ENCODE results near the gene SOX3.

Gene SOX3

DNA sequence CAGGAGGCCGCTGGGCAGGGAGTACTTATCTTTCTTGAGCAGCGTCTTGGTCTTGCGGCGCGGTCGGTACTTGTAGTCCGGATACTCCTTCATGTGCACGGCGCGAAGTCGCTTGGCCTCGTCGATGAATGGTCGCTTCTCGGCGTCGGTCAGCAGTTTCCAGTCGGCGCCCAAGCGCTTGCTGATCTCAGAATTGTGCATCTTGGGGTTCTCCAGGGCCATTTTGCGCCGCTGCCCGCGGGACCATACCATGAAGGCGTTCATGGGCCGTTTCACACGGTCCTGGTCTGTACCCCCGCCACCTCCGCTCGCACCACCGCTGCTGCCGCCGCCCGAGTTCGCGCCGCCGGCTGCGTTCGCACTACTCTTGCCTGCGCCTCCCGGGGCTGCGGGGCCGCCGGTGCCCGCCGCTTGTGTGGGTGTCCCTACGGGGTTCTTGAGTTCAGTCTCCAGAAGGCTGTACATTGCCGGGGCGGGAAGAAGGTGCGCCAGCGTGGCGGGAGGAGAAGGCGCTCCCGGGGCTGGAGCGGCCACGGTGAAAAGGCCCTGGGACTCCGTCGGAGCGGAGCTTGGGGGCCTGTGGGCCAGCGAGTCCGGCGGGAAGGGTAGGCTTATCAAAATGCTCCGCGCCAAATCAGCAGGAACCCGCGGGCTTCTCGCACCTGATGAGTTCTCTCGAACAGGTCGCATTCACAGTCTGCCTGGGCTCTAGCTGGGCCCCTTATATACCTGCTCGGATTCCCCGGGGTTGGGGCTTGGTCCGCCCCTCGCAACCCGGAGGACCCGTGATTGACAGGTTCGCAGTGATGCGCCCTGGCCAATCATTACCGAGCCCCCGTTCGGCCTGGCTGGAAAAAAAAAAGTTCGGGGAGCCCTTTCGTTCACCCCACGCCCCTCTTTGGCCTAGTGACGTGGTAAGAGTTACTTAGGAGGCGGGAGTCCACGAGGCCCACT lies at the start of gene SOX3:
Gene SOX3, minus strand, starts transcription at position 699 of the 954 bp plus-strand sequence. Its CDS starts 9 bp downstream, at position 690.
- DNase-seq (ENCODE audit: low spot score), result no peak

- no peak for DNase-seq (ENCODE audit: low spot score)
These were observed 44.1 kb upstream of the SOX3 start for GRCh38 chrX:140548985-140549384.

GRCh38 chrX:140526171-140526570 lies 21.3 kb upstream of the SOX3 start:
- no peak for DNase-seq (ENCODE audit: low spot score)

DNA sequence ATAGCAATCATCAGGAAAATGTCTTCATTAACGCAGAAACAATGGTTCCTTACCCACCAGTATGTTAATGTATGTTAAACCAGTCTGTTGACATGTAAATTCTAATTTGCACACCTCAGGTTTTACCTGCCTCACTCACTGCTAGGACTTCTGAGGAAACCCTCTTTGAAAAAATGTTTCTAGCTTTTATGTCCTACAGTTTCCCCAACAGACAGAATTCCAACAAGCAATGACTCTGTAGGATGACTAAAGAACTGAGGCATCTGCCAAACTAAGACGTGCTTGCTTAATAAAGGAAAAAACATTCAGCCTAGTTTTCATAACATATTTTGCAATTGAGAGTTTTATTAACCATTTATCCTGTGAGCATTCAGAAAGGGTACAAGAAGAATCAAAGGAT lies 20.6 kb upstream of the SOX3 start:
- DNase-seq (ENCODE audit: low spot score), result no peak

GRCh38 chrX:140524556-140524955 lies 19.7 kb upstream of the SOX3 start:
- no peak for DNase-seq (ENCODE audit: low spot score)

DNA sequence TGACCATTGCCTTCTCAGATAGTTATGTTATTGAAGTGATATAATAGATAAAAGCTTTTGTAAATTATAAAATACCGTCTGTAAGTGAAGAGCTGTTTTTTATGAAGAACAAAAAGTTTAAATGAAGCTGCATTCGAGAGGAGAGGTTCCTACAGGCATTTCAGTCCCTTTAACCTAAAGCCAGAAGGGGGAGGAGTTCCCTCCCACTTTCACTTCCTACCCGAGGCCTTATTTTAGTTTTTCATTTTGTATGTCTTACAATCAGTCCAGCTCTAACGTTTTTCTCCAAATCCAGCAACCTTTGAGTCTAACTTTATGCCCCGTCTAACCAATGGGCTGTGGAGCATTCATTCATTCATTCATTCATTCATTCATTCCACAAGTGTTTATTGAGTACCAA lies 16.5 kb upstream of the SOX3 start:
- no peak for DNase-seq (ENCODE audit: low spot score)

DNA sequence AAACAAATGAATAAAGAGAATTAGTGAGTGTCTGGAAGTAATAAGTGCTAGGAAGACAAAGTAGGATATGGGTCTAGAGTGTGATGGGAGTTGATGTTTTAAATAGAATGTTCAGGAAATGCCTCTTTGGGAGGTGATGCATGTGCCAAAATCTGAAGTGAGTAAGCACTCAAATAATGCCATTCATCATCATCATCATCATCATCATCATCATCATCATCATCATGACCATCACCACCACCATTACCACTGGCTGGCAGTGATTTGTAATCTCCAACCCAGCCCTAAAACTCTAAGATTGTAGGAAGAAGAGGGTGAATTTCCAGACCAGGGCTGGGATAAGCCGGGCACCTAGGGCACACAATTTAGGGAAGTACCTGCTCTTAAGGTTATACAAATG lies 9.7 kb upstream of the SOX3 start:
- no peak for DNase-seq (ENCODE audit: low spot score)

GRCh38 chrX:140510895-140511295 lies 6.0 kb upstream of the SOX3 start:
- DNase-seq (ENCODE audit: low spot score), result no peak

DNA sequence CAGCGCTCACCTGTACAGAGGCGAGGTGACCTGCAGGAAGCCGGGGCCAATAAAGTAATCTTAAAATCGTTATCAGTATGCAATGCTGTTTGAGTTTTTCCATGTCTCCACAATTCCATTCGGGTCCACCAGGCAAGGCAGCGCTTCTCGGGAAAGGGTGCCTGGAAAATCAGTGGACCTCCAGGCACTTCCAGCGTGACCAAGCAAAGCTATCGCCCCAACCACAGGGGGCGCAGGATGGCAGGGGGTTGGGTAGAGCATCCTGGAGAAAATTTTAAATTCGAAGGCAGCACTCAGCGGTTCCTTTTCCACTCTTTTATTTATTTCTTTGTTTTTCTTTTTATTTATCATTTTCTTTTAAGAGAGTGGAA lies 5.4 kb upstream of the SOX3 start:
- no peak for DNase-seq (ENCODE audit: low spot score)

DNA sequence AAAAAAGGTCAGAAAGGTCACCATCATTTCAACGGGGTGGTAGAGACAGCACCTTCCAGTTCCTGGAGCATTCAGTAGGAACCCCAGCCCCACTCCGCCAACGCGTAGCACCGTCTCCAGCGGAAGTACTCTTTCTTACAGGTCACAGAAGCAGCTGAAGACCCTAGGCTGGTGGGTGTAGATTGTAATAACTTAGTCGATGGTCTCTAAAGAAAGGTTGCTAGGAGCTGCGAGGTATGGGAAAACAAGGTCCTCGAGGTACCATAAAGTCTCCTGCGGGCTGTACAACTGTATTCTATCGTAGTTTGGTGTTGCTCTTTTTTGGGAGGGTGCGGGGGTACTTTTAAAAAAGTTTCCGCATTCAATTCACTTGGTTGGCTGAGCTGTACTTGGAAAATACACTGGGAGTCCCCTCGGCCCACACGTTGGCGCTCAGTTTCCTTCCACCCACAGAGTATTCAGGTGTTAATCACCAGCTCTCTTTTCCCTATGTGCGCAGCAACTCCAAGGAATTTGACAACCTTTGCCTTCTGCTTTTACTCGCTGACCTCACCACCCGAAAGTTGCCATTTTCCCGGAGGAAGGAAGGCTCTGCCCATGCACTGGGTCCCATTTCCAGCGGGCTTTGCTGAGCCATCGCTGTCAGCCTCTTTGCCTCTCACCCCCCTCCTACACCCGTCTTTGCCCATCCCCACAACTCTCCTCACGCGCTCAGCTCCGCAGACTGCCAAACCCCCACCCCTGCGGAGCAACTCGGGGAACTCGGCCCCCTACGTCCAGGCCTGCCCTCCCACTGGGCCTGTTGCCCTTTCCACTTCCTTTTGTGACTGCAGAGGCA lies 4.8 kb upstream of the SOX3 start:
- DNase-seq (ENCODE audit: low spot score), result no peak

DNA sequence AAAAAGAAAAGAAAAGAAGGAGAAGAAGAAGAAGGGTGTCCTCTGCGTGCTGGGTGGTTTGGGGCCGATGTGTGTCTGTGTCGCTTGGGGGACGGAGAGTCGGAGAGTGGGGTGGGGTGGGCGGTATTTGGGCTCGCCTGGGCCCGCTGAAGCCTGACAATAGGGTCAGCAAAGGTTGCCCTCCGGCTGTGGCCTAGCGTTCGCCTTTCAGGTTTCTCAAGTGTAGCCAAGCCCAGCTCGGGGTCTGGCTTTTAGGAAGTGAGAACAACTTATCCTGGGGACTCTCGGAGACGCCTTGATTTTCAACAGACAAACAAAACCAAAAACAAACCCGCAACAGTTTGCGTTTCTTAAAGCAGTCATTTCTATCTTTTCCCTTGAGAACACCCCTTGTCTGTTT lies 4.1 kb upstream of the SOX3 start:
- DNase-seq (ENCODE audit: low spot score), result no peak

GRCh38 chrX:140507982-140508305 lies 3.1 kb upstream of the SOX3 start:
- peak; percentile 7 for DNase-seq (ENCODE audit: low spot score)

- DNase-seq (ENCODE audit: low spot score), result no peak
These were observed 2.5 kb upstream of the SOX3 start for GRCh38 chrX:140507223-140507981.

DNA sequence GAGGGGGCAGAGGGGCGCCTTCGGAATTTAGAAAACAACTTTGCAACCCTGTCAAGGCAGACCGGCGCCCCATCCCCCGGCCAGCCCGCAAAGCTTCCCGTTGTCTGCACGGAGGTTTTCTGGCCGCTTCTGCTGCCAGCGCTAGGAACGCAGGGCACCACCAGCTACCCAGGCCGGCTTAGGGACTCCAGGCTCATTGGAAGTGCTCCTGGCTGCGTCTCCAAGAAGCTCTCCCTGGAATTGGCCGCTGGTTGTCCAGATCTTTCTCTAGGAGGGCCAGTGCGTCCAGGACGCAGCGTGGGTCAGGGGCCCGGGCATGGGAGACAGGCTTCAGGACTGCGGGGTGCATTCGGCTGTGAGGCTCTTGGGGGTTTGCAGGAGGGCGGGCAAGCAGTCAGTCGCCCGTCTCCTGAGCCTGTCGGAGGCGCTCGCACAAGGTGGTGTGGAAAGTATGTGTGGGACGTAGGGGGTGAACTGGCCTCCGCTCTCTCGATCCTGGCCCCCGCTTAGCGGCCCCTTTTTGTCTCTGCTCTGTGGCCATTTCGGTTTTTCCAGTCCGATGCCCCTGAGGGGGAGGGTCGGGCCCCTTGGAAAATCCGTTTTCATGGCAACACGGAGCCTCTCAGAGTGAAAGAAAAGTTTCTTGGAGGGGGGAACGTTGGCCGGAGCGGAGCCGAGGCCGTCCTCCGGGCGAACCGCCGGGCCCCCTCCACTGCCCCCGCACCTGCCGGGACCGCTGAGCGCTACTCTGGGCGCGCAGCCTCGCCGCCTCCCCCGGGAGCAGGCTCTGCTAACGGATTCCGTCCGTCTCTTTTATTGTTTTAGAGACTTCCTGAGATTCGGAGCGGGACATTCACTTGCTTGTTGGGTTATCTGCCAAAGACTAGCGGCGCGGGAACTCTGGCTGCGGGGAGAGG lies 810 bp upstream of the SOX3 start:
- no peak for DNase-seq (ENCODE audit: low spot score)

- peak; percentile 25 for DNase-seq (ENCODE audit: low spot score)
These were observed 1.0 kb downstream of the SOX3 start for GRCh38 chrX:140503714-140504351.

GRCh38 chrX:140503238-140503601 lies 1.6 kb downstream of the SOX3 start:
- DNase-seq (ENCODE audit: low spot score), result no peak

DNA sequence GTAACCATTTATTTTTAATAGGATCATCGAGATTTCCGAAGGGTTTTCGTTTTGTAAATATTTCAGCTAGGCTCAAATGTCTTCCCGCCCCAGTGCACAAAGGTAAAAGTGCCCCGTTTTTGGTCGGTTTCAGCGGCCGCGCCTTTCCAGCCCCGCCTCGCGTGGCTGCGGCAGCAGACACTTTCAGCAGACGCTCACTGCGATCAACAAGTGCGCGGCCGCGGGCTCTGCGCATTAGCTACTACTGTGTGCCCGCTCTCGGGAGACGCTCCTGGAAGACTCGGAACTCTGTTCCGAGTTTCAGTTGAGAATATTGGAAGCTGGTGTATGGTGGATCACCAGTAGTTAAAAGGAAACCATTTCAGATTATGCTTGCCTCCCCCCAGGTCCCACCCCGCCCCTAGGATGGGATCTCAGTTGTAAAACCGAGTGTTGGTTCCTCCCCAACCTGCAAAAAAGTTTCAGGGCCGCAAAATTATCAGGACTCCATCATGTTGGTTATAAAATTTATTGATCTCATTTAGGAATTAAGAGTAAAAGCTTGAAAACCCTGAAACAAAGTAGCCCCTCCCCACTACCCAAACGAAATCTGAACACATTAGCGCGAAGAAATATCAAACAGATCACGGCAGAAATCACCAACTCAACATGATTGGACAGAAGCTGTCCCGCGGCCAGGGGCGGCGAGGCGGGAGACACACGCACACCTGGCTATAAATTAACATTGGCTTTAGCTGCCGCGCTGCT lies 2.2 kb downstream of the SOX3 start:
- no peak for DNase-seq (ENCODE audit: low spot score)

DNA sequence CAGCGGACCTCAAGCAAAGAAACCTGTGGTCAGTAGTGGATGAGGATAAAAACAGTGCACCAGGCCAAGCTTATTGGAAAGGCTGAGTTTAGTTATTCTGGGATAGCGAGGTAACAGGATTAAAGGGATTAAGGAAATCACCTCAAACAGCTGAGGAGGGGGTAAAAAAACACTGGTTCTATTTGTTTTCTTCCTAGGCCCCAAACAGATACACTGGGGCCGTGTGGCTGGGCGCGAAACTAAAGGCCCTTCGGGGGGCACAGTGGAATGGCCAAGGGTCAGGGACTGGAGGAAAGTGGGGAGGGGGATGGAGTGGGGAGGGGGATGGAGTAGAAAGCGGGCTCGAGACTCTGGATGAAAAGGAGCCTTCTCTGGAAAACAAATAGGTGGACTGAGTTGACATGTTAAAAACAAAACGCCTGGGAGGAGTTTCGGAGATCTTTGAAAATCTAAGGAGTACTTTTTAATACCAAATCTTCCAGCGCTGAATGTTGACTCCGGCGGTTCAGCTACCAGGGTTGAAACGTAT lies 2.9 kb downstream of the SOX3 start:
- no peak for DNase-seq (ENCODE audit: low spot score)

- no peak for DNase-seq (ENCODE audit: low spot score)
These were observed 3.5 kb downstream of the SOX3 start for GRCh38 chrX:140501321-140501720.

DNA sequence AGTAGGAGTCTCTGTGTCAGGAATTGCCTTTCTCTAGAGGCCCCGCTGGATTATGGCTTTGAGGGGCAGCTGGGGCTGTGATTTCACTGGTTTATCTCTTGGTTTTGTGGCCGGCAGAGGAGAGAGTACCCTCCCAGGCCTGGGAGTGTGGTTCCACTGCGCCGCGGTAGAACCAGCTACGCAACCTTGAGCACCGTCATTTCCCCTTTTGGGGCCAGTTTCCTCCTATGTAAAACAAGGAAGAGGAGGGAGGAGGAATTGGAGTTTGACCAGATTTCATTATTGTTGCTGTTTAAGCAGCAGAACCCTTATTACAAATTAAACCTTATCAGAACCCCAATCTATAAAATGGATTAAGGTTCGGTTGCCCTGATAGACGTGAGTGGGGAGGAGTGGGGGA lies 4.4 kb downstream of the SOX3 start:
- no peak for DNase-seq (ENCODE audit: low spot score)

Measured in Ammon's horn (tissue), 1 donor.